ACHN (cell line): Measurements from ENCODE around the gene TMEM131.

Experiments
- DNase-seq: peaks from one replicate; pipeline ENCODE4 v3.0.0-alpha.2; 2015
- in situ Hi-C: cut with HindIII; loops from 2 replicates; pipeline ENCODE4 v1.10.0; 2017; ENCODE audit warnings: low sequenced_read_pairs, low pct_ligation_motif_present, low pct_unique_long_range_greater_than_20kb

TMEM131 gene

DNA sequence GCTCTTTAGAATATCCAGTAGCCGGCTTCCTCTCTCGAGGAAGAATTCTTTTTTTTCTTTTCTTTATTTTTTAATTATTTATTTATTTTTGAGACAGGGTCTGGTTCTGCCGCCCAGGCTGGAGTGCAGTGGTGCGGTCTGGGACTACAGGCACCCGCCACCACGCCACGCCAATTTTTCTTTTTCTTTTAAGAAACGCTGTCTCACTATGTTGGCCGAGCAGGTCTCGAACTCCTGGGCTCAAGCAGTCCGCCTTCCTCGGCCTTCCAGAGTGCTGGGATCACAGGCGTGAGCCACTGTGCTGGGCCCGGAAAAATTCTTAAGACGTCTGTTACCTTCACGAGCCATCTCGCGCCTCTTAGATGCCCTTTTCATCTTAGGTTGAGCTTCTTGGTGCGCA is 931 bp upstream of the TMEM131 start:
- in situ Hi-C loops = no loop called here

GRCh38 chr2:97995026-97995733 is 568 bp downstream of the TMEM131 start:
- peak; percentile 44 for DNase-seq
- in situ Hi-C loops = no loop called here

More for the DNA sequence above, 931 bp upstream of the TMEM131 start:
- no peak for DNase-seq

DNA sequence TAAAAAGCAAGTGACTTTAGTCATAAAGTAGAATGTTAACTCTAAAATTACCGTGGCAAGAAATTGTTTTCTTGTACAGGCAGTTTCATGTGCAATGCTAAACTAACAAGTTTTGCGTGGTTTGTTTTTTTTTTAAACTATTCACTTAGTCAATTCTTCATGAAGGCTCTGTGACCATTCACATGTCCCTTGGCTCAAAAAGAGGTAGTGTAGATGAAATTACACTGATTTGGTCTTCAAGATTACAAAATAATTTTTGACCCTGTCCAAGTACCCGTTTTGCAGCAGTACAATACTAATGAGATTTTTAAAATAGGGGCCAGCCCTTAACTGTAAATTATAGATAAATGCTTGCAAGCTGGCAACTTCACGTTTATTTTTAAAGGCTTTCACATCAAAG is 1.3 kb downstream of the TMEM131 start:
- in situ Hi-C loops = no loop called here

GRCh38 chr2:97993926-97994325 is 1.8 kb downstream of the TMEM131 start:
- DNase-seq = no peak
- in situ Hi-C loops = no loop called here

More for the DNA sequence above, 1.3 kb downstream of the TMEM131 start:
- DNase-seq = no peak

DNA sequence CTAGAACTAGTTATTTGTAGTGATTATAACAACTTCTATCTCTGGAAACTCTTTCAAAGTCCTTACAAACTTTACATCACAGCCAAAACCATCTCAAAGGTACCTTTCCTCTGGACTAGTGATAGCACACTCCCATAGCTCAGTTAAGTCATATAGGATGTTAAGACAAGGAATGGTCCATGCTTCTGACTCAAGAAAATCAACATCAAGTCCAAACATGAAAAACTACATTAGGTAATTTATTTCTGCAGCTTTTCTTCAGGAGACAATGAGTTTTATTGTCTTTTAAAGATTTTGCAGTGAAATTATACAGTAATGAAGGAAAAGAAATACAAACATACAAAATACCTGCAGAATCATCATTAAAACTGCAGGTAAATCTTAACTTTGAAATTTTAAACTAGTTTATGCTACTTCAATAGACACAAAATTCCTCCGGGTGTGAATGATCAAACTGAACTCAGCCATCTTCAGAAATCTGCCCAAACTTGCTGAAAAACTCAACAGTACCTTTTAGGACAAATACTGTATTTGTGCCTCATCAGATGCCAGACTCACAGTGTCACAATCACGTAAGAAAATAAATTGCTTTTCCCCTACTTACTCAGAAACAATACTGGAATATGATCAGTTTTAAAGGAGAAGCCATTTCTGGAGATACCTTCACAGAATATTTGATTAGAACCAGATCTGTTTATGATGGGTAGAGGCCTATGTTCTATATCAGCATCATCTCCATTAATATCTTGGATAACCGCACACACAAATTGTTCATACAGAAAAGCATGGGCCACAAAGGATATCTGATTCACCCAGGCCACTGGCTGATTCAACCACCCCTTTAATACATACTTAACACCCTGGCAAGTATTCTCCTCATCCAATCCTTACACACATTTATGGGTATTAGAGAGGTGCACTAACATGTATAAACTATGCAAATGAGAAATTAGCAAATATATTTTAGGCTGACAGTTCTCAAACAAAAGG is 2.6 kb downstream of the TMEM131 start:
- DNase-seq = no peak
- in situ Hi-C loops = no loop called here

DNA sequence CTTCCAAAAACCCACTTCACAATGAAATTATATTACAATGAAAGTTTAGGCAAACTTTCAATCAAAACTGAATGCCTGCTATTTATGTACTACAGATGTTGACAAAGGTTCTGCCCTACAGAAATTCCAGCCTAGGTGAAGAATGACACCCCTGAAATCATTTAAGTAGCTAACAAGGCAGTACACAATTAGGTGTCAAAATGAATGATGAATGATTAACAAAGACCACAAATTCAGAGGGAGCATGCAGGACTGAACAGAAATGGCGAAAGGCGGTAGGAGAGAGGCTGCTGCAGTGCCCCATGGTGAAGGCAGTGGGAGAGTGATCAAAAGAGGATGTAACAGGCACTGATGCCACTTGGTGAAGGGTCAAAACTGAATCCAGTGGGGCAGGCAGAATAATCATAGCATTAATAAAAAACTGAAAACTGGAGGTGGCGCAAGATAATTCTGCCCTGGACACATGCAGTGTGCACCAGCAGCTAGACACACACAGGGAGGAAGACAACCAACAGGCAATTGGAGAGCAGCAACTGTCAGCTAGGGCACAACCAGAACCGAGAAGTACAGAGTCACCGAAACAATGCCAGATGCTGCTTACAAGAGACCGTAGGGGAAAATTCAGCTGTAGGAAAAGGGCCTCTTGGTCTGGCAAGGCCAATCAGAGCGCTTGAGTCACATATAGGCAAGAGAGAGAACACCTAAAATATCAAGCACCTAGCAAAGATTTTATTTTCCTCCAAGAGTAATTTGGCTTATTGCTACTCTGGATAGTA is 4.5 kb downstream of the TMEM131 start:
- in situ Hi-C loops = no loop called here
- DNase-seq = no peak

DNA sequence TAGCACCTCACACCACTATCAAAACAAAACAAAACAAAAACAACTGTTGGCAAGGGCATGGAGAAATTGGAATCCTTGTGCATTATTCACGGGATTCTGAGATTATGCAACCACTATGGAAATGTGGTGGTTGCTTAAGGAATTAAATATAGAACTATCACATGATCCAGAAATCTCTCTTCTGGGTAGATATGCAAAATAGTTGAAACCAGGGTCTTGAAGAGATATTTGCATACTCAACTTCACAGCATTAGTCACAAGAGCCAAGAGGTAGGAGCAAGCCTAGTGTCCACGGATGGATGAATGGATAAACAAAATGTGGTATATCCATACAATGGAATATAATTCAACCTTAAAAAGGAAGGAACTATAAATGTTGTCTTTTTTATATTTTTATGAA is 7.0 kb downstream of the TMEM131 start:
- in situ Hi-C loops = no loop called here
- DNase-seq = no peak

GRCh38 chr2:97985998-97986397 is 9.8 kb downstream of the TMEM131 start:
- in situ Hi-C loops = no loop called here
- DNase-seq = no peak

DNA sequence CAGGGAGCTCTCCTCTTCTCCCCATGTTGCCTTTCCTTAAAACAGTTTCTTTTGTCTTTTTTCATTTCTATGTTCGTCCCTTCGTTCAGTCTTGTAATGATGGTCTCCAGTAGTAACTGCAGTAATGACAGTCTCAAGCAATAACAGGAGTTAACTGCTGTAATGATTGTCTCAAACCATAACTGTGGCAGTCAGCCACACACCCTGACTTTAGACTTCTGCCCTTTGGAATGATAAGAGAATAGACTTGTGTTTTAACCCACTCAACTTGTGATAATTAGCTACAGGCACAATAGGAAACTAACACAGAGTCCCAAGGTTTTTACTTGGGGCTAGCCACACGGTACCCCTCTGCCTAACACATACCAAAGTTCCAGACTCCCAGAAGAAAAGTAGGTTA is 12.1 kb downstream of the TMEM131 start:
- DNase-seq = no peak
- in situ Hi-C loops = no loop called here

DNA sequence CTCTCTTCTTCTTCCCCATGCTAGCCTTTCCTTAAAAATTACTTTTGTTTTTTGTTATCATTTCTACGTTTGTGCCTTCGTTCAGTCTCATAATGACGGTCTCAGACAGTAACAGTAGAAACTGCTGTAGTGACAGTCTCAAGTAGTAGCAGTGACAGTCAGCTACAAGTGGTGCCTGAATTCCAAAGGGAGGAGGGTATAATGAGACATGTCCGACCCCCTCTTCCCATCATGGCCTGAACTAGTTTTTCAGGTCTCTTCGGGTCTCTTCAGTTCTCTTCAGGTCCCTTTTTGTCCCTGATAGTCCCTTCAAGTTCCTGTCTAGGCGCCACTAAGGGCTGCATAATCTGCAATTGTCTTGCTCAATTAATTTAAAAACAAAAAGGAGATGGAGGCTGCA is 12.6 kb downstream of the TMEM131 start:
- in situ Hi-C loops = no loop called here

DNA sequence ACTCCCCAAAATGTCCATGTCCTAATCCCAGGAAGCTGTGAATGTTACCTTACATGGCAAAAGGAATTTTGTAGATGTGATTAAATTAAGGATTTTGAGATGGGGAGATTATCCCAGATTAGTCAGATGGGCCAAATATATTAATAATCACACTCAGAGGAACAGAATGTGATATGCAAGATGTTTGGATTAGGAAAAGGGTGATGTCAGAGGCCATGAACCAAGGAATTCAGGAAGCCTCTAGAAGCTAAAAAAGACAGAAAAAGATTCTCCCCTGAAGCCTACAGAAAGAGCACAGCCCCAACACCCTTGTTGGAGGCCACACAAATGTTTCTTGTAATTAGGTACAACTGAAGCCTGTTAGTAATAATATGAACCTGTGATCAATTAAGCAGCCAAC is 13.1 kb downstream of the TMEM131 start:
- in situ Hi-C loops = no loop called here
- no peak for DNase-seq

More for the DNA sequence above, 12.6 kb downstream of the TMEM131 start:
- DNase-seq = no peak

GRCh38 chr2:97981961-97982360 is 13.8 kb downstream of the TMEM131 start:
- DNase-seq = no peak
- in situ Hi-C loops = no loop called here

DNA sequence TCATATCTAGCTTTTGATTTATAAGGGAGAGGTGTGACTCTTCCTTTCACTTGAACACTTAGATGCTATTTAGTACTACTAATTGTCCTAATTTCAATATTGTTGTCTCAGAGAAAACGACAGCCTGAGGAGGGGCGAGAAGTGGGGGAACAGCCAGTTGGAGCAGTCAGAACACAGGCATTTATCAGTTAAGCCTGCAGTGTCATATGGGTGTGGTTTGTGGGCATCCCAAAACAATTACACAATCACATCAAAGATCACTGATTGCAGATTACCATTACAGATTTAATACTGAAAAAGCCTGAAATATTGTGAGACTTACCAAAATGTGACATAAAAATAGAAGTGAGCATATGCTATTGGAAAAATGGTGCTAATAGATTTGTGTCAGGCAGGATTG is 15.8 kb downstream of the TMEM131 start:
- DNase-seq = no peak
- in situ Hi-C loops = no loop called here

- DNase-seq = no peak
- in situ Hi-C loops = no loop called here
These were observed 21.3 kb downstream of the TMEM131 start for GRCh38 chr2:97974471-97974870.

- DNase-seq = no peak
- in situ Hi-C loops = no loop called here
These were observed 25.3 kb downstream of the TMEM131 start for GRCh38 chr2:97970293-97971060.

GRCh38 chr2:97969081-97970067 is 26.4 kb downstream of the TMEM131 start:
- DNase-seq = no peak
- in situ Hi-C loops = no loop called here

- in situ Hi-C loops = no loop called here
- no peak for DNase-seq
These were observed 27.7 kb downstream of the TMEM131 start for GRCh38 chr2:97967931-97968627.
